NCI-H1417 treated with DMSO at 0.1 percent for 48 hours (cell line): ENCODE results near the gene RMRP.

ENCODE experiments used
- DNase-seq: peaks from one replicate; lab custom pipeline; 2025; lab: John Stamatoyannopoulos, UW

Gene RMRP

DNA sequence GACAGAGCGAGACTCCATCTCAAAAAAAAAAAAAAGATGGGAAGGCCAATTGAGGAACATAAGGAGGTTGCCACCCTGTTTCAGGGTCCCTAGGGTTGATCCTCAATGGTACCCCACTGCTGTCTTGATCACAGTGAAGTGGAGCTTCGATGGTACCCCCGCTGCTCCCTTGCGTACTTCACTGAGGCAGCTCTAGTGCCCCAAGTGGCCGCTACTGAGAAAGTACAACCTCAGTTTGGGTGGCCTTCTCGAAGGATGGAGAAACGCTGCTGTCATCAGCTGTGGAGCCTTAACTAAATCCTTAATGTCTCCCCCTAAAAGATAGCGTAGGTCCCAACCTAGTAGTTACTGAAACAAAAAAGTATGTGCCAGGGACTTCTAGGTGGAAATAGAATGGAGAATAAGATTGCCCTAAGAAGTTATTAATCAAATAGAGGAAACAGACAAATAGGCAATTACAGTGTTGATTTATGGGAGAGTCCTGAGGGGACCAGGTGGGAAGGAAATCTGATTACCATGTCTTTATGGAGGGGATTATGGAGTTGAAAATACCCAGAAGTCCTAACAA, 46.5 kb downstream of the RMRP start:
- DNase-seq = no peak

DNA sequence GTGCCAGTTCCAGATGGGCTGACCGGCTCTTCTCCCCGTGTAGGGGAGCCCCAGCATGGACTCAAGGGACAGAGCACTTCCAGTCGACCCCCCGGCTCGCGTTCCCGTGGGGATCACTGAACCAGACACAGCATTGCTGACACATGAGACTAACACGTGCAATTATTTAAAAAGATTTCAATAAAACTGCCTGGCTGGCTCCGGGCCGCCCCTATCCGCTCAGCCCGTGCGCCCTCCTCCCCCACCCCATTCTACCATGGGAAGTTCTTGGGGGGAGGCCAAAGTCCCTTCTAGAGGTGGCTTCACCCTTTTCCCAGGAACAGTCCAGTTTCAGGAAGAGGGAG, 48.0 kb downstream of the RMRP start:
- DNase-seq = no peak

DNA sequence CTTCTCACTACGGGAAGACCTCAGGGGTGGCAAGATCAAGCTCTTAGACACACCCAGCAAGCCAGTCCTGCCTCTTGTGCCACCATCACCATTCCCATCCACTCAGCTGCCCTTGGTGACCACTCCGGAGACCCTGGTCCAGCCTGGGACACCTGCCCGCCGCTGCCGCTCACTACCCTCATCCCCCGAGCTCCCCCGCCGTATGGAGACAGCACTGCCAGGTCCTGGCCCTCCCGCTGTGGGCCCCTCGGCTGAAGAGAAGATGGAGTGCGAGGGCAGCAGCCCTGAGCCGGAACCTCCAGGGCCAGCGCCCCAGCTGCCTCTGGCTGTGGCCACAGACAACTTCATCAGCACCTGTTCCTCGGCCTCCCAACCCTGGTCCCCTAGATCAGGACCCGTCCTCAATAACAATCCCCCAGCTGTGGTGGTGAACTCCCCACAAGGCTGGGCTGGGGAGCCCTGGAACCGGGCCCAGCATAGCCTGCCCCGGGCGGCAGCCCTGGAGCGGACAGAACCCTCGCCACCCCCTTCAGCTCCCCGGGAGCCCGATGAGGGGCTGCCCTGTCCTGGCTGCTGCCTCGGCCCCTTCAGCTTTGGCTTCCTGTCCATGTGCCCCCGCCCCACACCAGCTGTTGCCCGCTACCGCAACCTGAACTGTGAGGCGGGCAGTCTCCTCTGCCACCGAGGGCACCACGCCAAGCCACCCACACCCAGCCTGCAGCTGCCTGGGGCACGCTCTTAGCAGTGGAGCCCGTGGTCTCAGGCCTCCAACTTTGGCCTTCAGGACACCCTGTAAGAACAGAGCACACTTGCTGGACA, 48.6 kb downstream of the RMRP start:
- no peak for DNase-seq

DNA sequence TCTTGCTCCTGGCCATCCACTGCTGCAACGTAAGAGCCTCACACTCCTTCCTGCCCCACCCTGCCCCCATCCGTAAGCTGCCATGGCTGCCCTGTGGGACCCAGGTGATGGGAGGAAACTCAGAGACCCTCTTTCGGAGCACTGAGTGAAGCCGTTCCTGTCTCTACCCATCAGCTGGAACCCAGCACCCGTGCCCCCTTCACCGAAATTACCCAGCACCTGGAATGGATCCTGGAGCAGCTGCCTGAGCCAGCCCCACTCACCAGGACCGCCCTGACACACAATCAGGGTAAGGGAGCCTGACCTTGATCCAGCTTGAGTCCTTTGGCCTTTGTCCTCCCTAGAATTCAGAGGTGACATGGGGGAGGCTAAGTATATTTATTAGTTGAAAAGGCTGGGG, 49.6 kb downstream of the RMRP start:
- no peak for DNase-seq
